HG03097 (cell line): ENCODE data around the gene TGFB2.
A peak's percentile ranks its signal among the peaks of the same experiment; 100 is the strongest.

Experiments
- ATAC-seq: cut with Tn5 transposase; IDR thresholded peaks from one replicate; pipeline ENCODE4 v1.9.1; 2021; ENCODE audit not compliant: unreplicated experiment, low FRiP score

The TGFB2 gene

GRCh38 chr1:218330043-218330623 is 15.0 kb upstream of the TGFB2 start:
- no peak for ATAC-seq

GRCh38 chr1:218332416-218332815 is 12.7 kb upstream of the TGFB2 start:
- ATAC-seq = no peak

- no peak for ATAC-seq
These were observed 8.8 kb upstream of the TGFB2 start for GRCh38 chr1:218336328-218336727.

GRCh38 chr1:218339267-218339831 is 5.8 kb upstream of the TGFB2 start:
- no peak for ATAC-seq

- ATAC-seq = no peak
These were observed 3.8 kb upstream of the TGFB2 start for GRCh38 chr1:218341325-218341724.

GRCh38 chr1:218342091-218342490 is 3.0 kb upstream of the TGFB2 start:
- no peak for ATAC-seq

- peak; percentile 57 for ATAC-seq
These were observed 696 bp downstream of the TGFB2 start for GRCh38 chr1:218345673-218346390.

GRCh38 chr1:218346391-218347204 is 1.5 kb downstream of the TGFB2 start:
- ATAC-seq = no peak

GRCh38 chr1:218347336-218347722 is 2.2 kb downstream of the TGFB2 start:
- no peak for ATAC-seq

GRCh38 chr1:218347723-218348627 is 2.8 kb downstream of the TGFB2 start:
- no peak for ATAC-seq

- ATAC-seq = no peak
These were observed 3.5 kb downstream of the TGFB2 start for GRCh38 chr1:218348628-218349071.

- ATAC-seq = no peak
These were observed 4.4 kb downstream of the TGFB2 start for GRCh38 chr1:218349348-218350034.

- no peak for ATAC-seq
These were observed 4.9 kb downstream of the TGFB2 start for GRCh38 chr1:218350035-218350525.

GRCh38 chr1:218350801-218351266 is 5.7 kb downstream of the TGFB2 start:
- no peak for ATAC-seq

GRCh38 chr1:218351391-218352074 is 6.4 kb downstream of the TGFB2 start:
- peak; percentile 58 for ATAC-seq

- no peak for ATAC-seq
These were observed 6.9 kb downstream of the TGFB2 start for GRCh38 chr1:218352075-218352438.

GRCh38 chr1:218353656-218354055 is 8.5 kb downstream of the TGFB2 start:
- ATAC-seq = no peak

- ATAC-seq = no peak
These were observed 10.1 kb downstream of the TGFB2 start for GRCh38 chr1:218355278-218355677.
